SU-DHL-6 (cell line): ENCODE data around the gene NKAIN4.

Experiments
- H2AFZ ChIP-seq: fragments of 200-600 bp; sonication (generic); 2 replicates; pipeline ENCODE4 v1.6.1; 2014; ENCODE audit warnings: low read depth, mild to moderate bottlenecking, moderate library complexity, mixed read lengths, antibody characterized with exemption, low read length; ENCODE audit not compliant: severe bottlenecking
- H3F3A ChIP-seq: fragments of 200-600 bp; shearing (Covaris generic); 2 replicates; pipeline ENCODE4 v1.6.0; 2016; ENCODE audit warnings: antibody characterized with exemption, mild to moderate bottlenecking; ENCODE audit not compliant: insufficient read depth
- H3K27ac ChIP-seq: fragments of 200-600 bp; sonication (generic); 2 replicates; pipeline ENCODE4 v1.5.1; 2016; ENCODE audit warnings: low read depth, mild to moderate bottlenecking, low read length, moderate library complexity, mixed read lengths
- H3K27me3 ChIP-seq: fragments of 200-600 bp; sonication (generic), shearing (Covaris generic); 2 replicates; pipeline ENCODE4 v1.6.0; 2014; ENCODE audit warnings: mild to moderate bottlenecking, low read length
- H3K36me3 ChIP-seq: fragments of 200-600 bp; sonication (generic); 2 replicates; pipeline ENCODE4 v1.6.1; 2014; ENCODE audit warnings: mild to moderate bottlenecking, low read length, mixed read lengths
- H3K4me2 ChIP-seq: fragments of 300-600, 200-600 bp; shearing (Covaris generic), sonication (generic); 2 replicates; pipeline ENCODE4 v1.6.0; 2014; ENCODE audit warnings: low read length, low read depth, mild to moderate bottlenecking; ENCODE audit not compliant: poor library complexity, severe bottlenecking
- H3K4me3 ChIP-seq: fragments of 200-600 bp; sonication (generic); 2 replicates; pipeline ENCODE4 v1.5.1; 2014; ENCODE audit warnings: antibody characterized with exemption, low read length, mild to moderate bottlenecking, mixed read lengths; ENCODE audit not compliant: insufficient read depth, poor library complexity, severe bottlenecking
- H3K79me2 ChIP-seq: fragments of 200-600 bp; sonication (generic); 2 replicates; pipeline ENCODE4 v1.6.1; 2014; ENCODE audit warnings: mild to moderate bottlenecking, low read length, moderate library complexity; ENCODE audit not compliant: insufficient read depth
- H3K9ac ChIP-seq: fragments of 200-600 bp; sonication (generic); 2 replicates; pipeline ENCODE4 v1.7.0; 2014; ENCODE audit warnings: mild to moderate bottlenecking, low read length
- H3K9me2 ChIP-seq: fragments of 200-600 bp; sonication (generic); replicated peaks from 2 replicates; pipeline ENCODE4 v1.6.1; 2014; ENCODE audit warnings: low read length; ENCODE audit not compliant: insufficient read depth
- H3K9me3 ChIP-seq: fragments of 200-600 bp; sonication (generic); 2 replicates; pipeline ENCODE4 v1.6.1; 2014; ENCODE audit warnings: low read length, mixed read lengths; ENCODE audit not compliant: insufficient read depth
- H4K20me1 ChIP-seq: fragments of 200-600 bp; sonication (generic); 2 replicates; pipeline ENCODE4 v1.6.1; 2014; ENCODE audit warnings: low read depth, mild to moderate bottlenecking, antibody characterized with exemption, low read length, moderate library complexity, mixed read lengths
- EZH2phosphoT487 ChIP-seq: fragments of 200-600 bp; sonication (generic), shearing (Covaris generic); conservative IDR thresholded peaks from 2 replicates; pipeline ENCODE4 v1.6.1; 2018; ENCODE audit warnings: mild to moderate bottlenecking, antibody characterized with exemption, low read length, moderate library complexity, mixed read lengths
- TF ChIP-seq, protein P1 (sequence below): fragments of 200-600 bp; sonication (generic); IDR thresholded peaks from one replicate; pipeline ENCODE4 v1.5.1; 2017; ENCODE audit warnings: antibody characterized with exemption, mild to moderate bottlenecking, low read length, moderate library complexity; ENCODE audit not compliant: insufficient read depth, poor library complexity, severe bottlenecking

The NKAIN4 gene

GRCh38 chr20:63270606-63271325, 16.5 kb upstream of the NKAIN4 start:
- Histone ChIP-seq H3K36me3 (no peaks in the 10 kb centered on the region), H3K27me3 (no peaks in the 10 kb centered on the region), H3K9me2 (no peaks in the 10 kb centered on the region), H3K4me2 (no peak overlapping the region), H3K9ac (no peak overlapping the region), H3K4me3 (no peak overlapping the region), H3F3A (no peaks in the 10 kb centered on the region), H3K9me3 (no peaks in the 10 kb centered on the region), H3K27ac (no peak overlapping the region), H3K79me2 (peaks cover 26% of the 10 kb centered on the region), H2AFZ (no peak overlapping the region), H4K20me1 (no peaks in the 10 kb centered on the region)
- TF ChIP-seq, protein P1, sequence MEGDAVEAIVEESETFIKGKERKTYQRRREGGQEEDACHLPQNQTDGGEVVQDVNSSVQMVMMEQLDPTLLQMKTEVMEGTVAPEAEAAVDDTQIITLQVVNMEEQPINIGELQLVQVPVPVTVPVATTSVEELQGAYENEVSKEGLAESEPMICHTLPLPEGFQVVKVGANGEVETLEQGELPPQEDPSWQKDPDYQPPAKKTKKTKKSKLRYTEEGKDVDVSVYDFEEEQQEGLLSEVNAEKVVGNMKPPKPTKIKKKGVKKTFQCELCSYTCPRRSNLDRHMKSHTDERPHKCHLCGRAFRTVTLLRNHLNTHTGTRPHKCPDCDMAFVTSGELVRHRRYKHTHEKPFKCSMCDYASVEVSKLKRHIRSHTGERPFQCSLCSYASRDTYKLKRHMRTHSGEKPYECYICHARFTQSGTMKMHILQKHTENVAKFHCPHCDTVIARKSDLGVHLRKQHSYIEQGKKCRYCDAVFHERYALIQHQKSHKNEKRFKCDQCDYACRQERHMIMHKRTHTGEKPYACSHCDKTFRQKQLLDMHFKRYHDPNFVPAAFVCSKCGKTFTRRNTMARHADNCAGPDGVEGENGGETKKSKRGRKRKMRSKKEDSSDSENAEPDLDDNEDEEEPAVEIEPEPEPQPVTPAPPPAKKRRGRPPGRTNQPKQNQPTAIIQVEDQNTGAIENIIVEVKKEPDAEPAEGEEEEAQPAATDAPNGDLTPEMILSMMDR: no peak
- no peak for TF ChIP-seq EZH2phosphoT487

DNA sequence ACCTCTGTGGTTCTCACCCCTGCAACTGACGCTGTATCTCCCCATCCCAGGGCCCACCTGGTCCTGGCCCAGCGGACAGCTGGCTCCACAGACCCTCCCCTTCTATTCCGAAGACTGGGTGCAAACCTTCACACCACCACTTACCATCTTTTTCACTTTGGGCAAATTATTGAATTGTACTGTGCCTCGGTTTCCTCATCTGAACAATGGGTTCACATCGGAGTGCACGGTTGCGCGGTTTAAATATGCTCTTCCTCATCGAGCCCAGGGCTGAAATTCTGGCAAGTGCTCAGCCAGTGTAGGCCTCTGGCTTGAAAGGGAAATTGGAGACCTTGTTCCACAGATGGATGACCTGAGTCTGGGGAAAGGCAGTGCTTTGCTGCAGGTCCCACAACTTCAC, 15.5 kb upstream of the NKAIN4 start:
- Histone ChIP-seq H3K79me2 (peaks cover 17% of the 10 kb centered on the region), H3F3A (no peaks in the 10 kb centered on the region), H3K9me3 (no peaks in the 10 kb centered on the region), H3K4me2 (no peak overlapping the region), H3K36me3 (no peaks in the 10 kb centered on the region), H3K4me3 (no peak overlapping the region), H3K9ac (no peak overlapping the region), H4K20me1 (no peaks in the 10 kb centered on the region), H3K9me2 (no peaks in the 10 kb centered on the region), H3K27ac (no peak overlapping the region), H3K27me3 (no peaks in the 10 kb centered on the region), H2AFZ (no peak overlapping the region)
- TF ChIP-seq, protein P1: no peak
- no peak for TF ChIP-seq EZH2phosphoT487

DNA sequence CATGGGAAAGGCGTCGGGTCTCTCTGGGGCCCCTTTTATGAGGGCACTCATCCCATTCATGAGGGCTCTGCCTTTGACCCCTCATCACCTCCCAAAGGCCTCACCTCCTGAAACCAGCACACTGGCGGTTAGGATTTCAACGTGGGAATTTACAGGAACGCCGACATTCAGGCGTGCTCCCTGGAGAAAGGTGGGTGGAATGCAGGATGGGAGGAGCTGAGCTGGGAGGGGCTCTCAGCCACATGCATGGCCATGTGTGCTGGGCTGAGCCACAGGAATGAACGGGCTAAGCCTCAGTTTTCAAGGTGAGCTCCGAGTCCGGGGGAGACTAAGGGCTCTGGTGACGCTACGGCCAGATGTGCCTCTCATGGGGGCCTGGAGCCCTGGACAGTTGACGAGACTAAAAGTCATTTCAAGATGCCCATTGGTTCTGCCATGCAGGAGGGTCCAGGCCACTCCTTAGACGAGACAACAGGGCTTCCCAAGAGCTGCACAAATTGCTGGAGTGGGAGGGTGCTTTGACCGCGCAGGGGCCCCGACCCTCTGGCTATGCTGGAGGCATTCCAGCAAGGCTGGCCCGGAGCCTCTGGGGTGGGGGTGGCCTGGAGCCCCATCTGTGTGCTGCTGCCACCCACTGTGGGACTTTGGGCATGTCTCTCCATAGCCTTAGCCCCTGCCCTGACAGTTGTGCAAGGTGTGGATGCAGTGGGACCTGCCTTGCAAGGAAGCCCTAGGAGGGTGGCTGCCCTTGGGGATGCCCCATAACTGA, 14.6 kb upstream of the NKAIN4 start:
- H3K36me3 ChIP-seq: no peaks in the 10 kb centered on the region
- TF ChIP-seq, protein P1: no peak
- no peak for TF ChIP-seq EZH2phosphoT487
- H4K20me1 ChIP-seq: no peaks in the 10 kb centered on the region
- no peaks in the 10 kb centered on the region for H3K27me3 ChIP-seq
- H3K27ac ChIP-seq: no peak overlapping the region
- no peak overlapping the region for H3K4me2 ChIP-seq
- H3K9me3 ChIP-seq: no peaks in the 10 kb centered on the region
- H3K9me2 ChIP-seq: no peaks in the 10 kb centered on the region
- H3F3A ChIP-seq: no peaks in the 10 kb centered on the region
- no peak overlapping the region for H3K9ac ChIP-seq
- H3K4me3 ChIP-seq: no peak overlapping the region
- H2AFZ ChIP-seq: no peak overlapping the region
- H3K79me2 ChIP-seq: peaks cover 12% of the 10 kb centered on the region
